Keratinocyte (primary cell): ENCODE measurements around the gene SPATA13. TPM values are rescaled to one million over a fixed set of nuclear protein-coding genes. Genes with fewer than 3 reads are reported as not detected.

Experiments used
- DNase-seq: peaks from one replicate; pipeline ENCODE4 v3.0.0-alpha.2; 2011; ENCODE audit warnings: low read depth, missing footprints, low spot score
- FAIRE-seq: peaks from 2 replicates; lab custom pipeline; 2011; peaks lifted over from hg19 to GRCh38; lab: Jason Lieb, UNC
- H2AFZ ChIP-seq: 2 replicates; pipeline ENCODE4 v1.6.0; 2012; ENCODE audit warnings: low read length, control low read depth, inconsistent platforms; ENCODE audit not compliant: control insufficient read depth
- H3K27ac ChIP-seq: 2 replicates; pipeline ENCODE4 v1.5.1; 2011; ENCODE audit warnings: low read length; ENCODE audit not compliant: control insufficient read depth, insufficient read depth
- H3K27me3 ChIP-seq: 3 replicates; pipeline ENCODE4 v1.6.0; 2011; ENCODE audit warnings: low read length; ENCODE audit not compliant: control insufficient read depth, insufficient read depth; ENCODE audit errors: extremely low read depth
- H3K36me3 ChIP-seq, 2 experiments: 2 replicates in 1 of 2; 3 replicates in 1 of 2; pipeline ENCODE4 v1.5.1; 2011; ENCODE audit warnings: low read length in 2 of 2, mild to moderate bottlenecking in 1 of 2; ENCODE audit not compliant: control insufficient read depth in 2 of 2, insufficient read depth in 2 of 2; ENCODE audit errors: extremely low read depth in 1 of 2
- H3K4me1 ChIP-seq: 3 replicates; pipeline ENCODE4 v1.5.1; 2011; ENCODE audit warnings: low read length; ENCODE audit not compliant: control insufficient read depth, insufficient read depth; ENCODE audit errors: extremely low read depth
- H3K4me2 ChIP-seq: 3 replicates; pipeline ENCODE4 v1.6.0; 2011; ENCODE audit warnings: low read depth, low read length; ENCODE audit not compliant: control insufficient read depth, insufficient read depth; ENCODE audit errors: extremely low read depth
- H3K4me3 ChIP-seq, 3 experiments: fragments of 200-600 bp in 1 of 3; sonication (generic) in 1 of 3; 2 replicates in 2 of 3; 3 replicates in 1 of 3; pipeline ENCODE4 v1.5.1; 2011 to 2016; ENCODE audit warnings: low read length in 3 of 3, mild to moderate bottlenecking in 3 of 3, control low read depth in 2 of 3, inconsistent platforms in 1 of 3, low read depth in 1 of 3, mixed read lengths in 1 of 3, mixed run types in 1 of 3, moderate library complexity in 1 of 3; ENCODE audit not compliant: control insufficient read depth in 2 of 3, insufficient read depth in 2 of 3; ENCODE audit errors: extremely low read depth in 1 of 3
- H3K79me2 ChIP-seq: 2 replicates; pipeline ENCODE4 v1.6.0; 2012; ENCODE audit warnings: low read length; ENCODE audit not compliant: control insufficient read depth, insufficient read depth
- H3K9ac ChIP-seq: 3 replicates; pipeline ENCODE4 v1.6.0; 2011; ENCODE audit warnings: low read length; ENCODE audit not compliant: control insufficient read depth, insufficient read depth; ENCODE audit errors: extremely low read depth
- H3K9me1 ChIP-seq: 3 replicates; pipeline ENCODE4 v1.6.0; 2011; ENCODE audit warnings: low read length; ENCODE audit not compliant: control insufficient read depth, insufficient read depth; ENCODE audit errors: extremely low read depth
- H3K9me3 ChIP-seq: 2 replicates; pipeline ENCODE4 v1.5.1; 2012; ENCODE audit warnings: low read depth, low read length; ENCODE audit not compliant: control insufficient read depth
- H4K20me1 ChIP-seq: 3 replicates; pipeline ENCODE4 v1.6.0; 2011; ENCODE audit warnings: low read length; ENCODE audit not compliant: control insufficient read depth, insufficient read depth; ENCODE audit errors: extremely low read depth
- CTCF ChIP-seq, 3 experiments: IDR thresholded peaks in 1 of 3; conservative IDR thresholded peaks in 1 of 3; optimal IDR thresholded peaks in 1 of 3; 2 replicates in 2 of 3; 3 replicates in 1 of 3; pipeline versions ENCODE3 to v1.5.1; 2011; ENCODE audit warnings: low read length in 3 of 3, mild to moderate bottlenecking in 3 of 3, moderate library complexity in 2 of 3, control low read depth in 1 of 3, inconsistent platforms in 1 of 3; ENCODE audit not compliant: insufficient read depth in 2 of 3; ENCODE audit errors: extremely low read depth in 1 of 3
- EZH2 ChIP-seq: IDR thresholded peaks from one replicate; pipeline ENCODE4 v1.6.1; 2012; ENCODE audit warnings: inconsistent platforms, mild to moderate bottlenecking, low read length, moderate library complexity
- dilution Hi-C: fragments of 300-500 bp; cut with MboI; formaldehyde crosslinking; loops from one replicate; pipeline ENCODE4 v1.7.0; 2020; ENCODE audit warnings: low sequenced_read_pairs; ENCODE audit not compliant: extremely low pct_ligation_motif_present
- polyA plus RNA-seq, 5 experiments: library from polyadenylated mRNA; depleted of rRNA in 3 of 5; stranded (reverse) in 3 of 5; stranded (forward) in 1 of 5; unstranded in 1 of 5; fragments of >200 nt; gene quantifications; 1 replicate in 1 of 5; 2 replicates in 3 of 5; 3 replicates in 1 of 5; pipeline versions ENCODE4 v1.2.1 to v1.2.3, GENCODE V29; 2011 to 2012; ENCODE audit warnings: missing spikeins in 2 of 5, low read depth in 1 of 5, low replicate concordance in 1 of 5

The SPATA13 gene
- polyA plus RNA-seq, 1 donor (not counting 4 experiments of a cell fraction or from before 2014, with no cell fraction given), result 1.2 TPM

GRCh38 chr13:24175847-24176246, 15.3 kb downstream of the SPATA13 start:
- no peak overlapping the region for H2AFZ ChIP-seq
- H3K79me2 ChIP-seq, result no peaks in the 10 kb centered on the region
- no peak for FAIRE-seq
- no peaks in the 10 kb centered on the region for H3K4me1 ChIP-seq
- DNase-seq, result no peak
- no peaks in the 10 kb centered on the region for H3K9me1 ChIP-seq
- H3K36me3 ChIP-seq, result no peaks in the 10 kb centered on the region
- no peak overlapping the region for H3K4me3 ChIP-seq
- H3K27me3 ChIP-seq, result no peaks in the 10 kb centered on the region
- TF ChIP-seq CTCF (optimal IDR thresholded peaks at IDR 0.05 in 1 of 3, IDR thresholded peaks at IDR 0.05 in 1 of 3, conservative IDR thresholded peaks at IDR 0.05 in 1 of 3; ENCODE audit: extremely low read depth in 1 of 3, insufficient read depth in 2 of 3, low read length in 3 of 3) (no peak), EZH2 (no peak)
- H3K9me3 ChIP-seq, result no peaks in the 10 kb centered on the region
- no peak overlapping the region for H3K27ac ChIP-seq
- H4K20me1 ChIP-seq, result no peaks in the 10 kb centered on the region
- no peak overlapping the region for H3K4me2 ChIP-seq
- dilution Hi-C loops, result no loop called here
- H3K9ac ChIP-seq, result no peak overlapping the region

DNA sequence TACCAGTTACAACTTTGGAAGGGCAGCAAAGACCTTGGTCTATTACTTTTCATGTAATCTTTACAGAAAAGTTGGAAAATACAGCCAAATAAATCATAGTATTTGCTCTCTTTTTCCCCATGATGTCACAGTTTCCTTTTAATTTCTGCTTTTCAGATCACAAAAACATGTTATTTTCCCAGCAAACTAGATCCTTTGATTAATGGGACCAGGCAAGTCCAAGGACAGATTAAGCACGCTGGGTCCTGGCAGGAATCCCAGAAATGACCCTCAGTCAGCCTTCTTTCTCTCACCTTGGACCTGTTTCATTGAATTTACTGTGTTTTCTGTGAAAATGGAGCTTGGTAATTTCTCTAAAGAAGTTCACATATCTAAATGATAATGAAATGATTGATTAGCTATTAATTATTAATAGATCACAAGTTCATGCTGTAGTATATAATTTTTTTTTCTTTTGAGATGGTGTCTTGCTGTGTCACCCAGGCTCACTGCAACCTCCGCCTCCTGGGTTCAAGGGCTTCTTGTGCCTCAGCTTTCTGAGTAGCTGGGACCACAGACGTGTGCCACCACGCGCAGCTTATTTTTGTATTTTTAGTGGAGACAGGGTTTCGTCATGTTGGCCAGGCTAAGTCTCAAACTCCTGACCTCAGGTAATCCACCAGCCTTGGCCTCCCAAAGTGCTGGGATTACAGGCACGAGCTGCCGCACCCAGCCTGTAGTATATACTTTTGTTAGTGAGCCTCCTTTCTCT, 16.0 kb downstream of the SPATA13 start:
- dilution Hi-C loops, result no loop called here
- H3K27ac ChIP-seq, result no peak overlapping the region
- H4K20me1 ChIP-seq, result no peaks in the 10 kb centered on the region
- TF ChIP-seq CTCF (optimal IDR thresholded peaks at IDR 0.05 in 1 of 3, IDR thresholded peaks at IDR 0.05 in 1 of 3, conservative IDR thresholded peaks at IDR 0.05 in 1 of 3; ENCODE audit: extremely low read depth in 1 of 3, insufficient read depth in 2 of 3, low read length in 3 of 3) (no peak), EZH2 (no peak)
- H3K36me3 ChIP-seq, result no peaks in the 10 kb centered on the region
- FAIRE-seq (no peak), DNase-seq (no peak)
- no peak overlapping the region for H3K4me2 ChIP-seq
- H3K9ac ChIP-seq, result no peak overlapping the region
- no peaks in the 10 kb centered on the region for H3K79me2 ChIP-seq
- no peak overlapping the region for H3K4me3 ChIP-seq
- no peaks in the 10 kb centered on the region for H3K9me1 ChIP-seq
- no peaks in the 10 kb centered on the region for H3K9me3 ChIP-seq
- no peaks in the 10 kb centered on the region for H3K27me3 ChIP-seq
- H3K4me1 ChIP-seq, result no peaks in the 10 kb centered on the region
- no peak overlapping the region for H2AFZ ChIP-seq
